ENCODE measurements around the gene TM4SF1. TPM values are rescaled to one million over a fixed set of nuclear protein-coding genes. Genes with fewer than 3 reads are reported as not detected.
"Not testable (repeated sequence)": the region's sequence is repeated elsewhere in the genome, so short reads cannot be mapped to it uniquely, and the experiment has no call there.

TM4SF1 gene
- total RNA-seq, 2 donors from 2014 or later = 211 to 341 TPM

DNA sequence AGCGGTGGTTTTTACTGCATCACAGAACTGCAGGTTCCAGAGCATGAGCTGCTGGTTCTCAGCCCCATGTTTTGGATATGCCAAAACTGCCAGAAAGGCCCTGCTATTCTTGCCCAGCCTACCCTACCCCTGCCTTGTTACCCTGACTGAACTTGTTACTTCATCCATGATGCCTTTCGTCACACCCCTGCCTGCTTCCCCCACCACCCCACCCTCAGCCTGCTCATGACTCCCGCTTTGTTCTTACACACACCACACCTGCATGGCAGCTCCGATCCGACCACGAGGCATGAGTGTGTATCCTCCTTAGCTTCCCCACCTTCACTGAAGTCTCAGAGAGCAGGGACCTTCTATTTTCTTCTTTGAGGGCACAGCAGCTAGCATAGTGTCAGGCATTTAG lies 5.1 kb upstream of the TM4SF1 start:
- H3K27me3 ChIP-seq = no peaks in the 10 kb centered on the region
- no peak overlapping the region for H3K27ac ChIP-seq
- TF ChIP-seq CTCF (IDR thresholded peaks at IDR 0.05) = no peak
- H3K4me1 ChIP-seq = peaks cover 0 to 30% of the 10 kb centered on the region in 2 donors
- no peak for DNase-seq (ENCODE audit: low spot score)
- H3K4me3 ChIP-seq = no peak overlapping the region
- H3K36me3 ChIP-seq = no peaks in the 10 kb centered on the region
- H3K9me3 ChIP-seq = no peaks in the 10 kb centered on the region

DNA sequence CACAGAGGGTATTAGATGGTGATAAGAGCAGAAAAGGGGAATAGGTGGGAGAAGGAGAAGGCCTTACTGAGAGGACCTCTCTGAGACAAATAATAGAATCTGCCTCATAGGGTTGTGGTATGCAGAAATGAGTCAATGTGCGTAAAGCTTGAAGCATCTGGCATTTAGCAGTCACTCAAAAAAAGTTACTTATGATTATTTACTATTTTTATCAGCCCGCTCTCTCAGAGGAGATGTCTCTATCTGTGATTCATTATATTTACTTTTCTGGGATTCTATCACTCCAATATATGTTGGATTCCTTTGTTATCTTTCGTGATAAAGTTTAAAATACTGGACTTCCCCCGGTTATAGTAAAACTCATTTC lies 4.6 kb upstream of the TM4SF1 start:
- Histone ChIP-seq H3K27me3 (no peaks in the 10 kb centered on the region), H3K27ac (peak overlapping the region; percentile 11 to 32), H3K4me1 (peaks cover 0 to 30% of the 10 kb centered on the region in 2 donors), H3K4me3 (no peak overlapping the region), H3K36me3 (no peaks in the 10 kb centered on the region), H3K9me3 (no peaks in the 10 kb centered on the region)
- DNase-seq (ENCODE audit: low spot score) = no peak
- no peak for TF ChIP-seq CTCF (IDR thresholded peaks at IDR 0.05)

- Histone ChIP-seq H3K9me3 (no peaks in the 10 kb centered on the region), H3K27ac (peak overlapping the region; percentile 11 to 32), H3K27me3 (no peaks in the 10 kb centered on the region), H3K36me3 (no peaks in the 10 kb centered on the region), H3K4me1 (peaks cover 0 to 30% of the 10 kb centered on the region in 2 donors), H3K4me3 (no peak overlapping the region)
- no peak for DNase-seq (ENCODE audit: low spot score)
- no peak for TF ChIP-seq CTCF (IDR thresholded peaks at IDR 0.05)
Observed at GRCh38 chr3:149381173-149382100, 4.0 kb upstream of the TM4SF1 start.

- not testable (repeated sequence) for H3K27me3 ChIP-seq; H3K9me3 ChIP-seq; H3K27ac ChIP-seq; DNase-seq (ENCODE audit: low spot score); H3K36me3 ChIP-seq; H3K4me3 ChIP-seq
- H3K4me1 ChIP-seq = peaks cover 0 to 25% of the 10 kb centered on the region in 2 donors
Observed at GRCh38 chr3:149380220-149380619, 2.8 kb upstream of the TM4SF1 start.

DNA sequence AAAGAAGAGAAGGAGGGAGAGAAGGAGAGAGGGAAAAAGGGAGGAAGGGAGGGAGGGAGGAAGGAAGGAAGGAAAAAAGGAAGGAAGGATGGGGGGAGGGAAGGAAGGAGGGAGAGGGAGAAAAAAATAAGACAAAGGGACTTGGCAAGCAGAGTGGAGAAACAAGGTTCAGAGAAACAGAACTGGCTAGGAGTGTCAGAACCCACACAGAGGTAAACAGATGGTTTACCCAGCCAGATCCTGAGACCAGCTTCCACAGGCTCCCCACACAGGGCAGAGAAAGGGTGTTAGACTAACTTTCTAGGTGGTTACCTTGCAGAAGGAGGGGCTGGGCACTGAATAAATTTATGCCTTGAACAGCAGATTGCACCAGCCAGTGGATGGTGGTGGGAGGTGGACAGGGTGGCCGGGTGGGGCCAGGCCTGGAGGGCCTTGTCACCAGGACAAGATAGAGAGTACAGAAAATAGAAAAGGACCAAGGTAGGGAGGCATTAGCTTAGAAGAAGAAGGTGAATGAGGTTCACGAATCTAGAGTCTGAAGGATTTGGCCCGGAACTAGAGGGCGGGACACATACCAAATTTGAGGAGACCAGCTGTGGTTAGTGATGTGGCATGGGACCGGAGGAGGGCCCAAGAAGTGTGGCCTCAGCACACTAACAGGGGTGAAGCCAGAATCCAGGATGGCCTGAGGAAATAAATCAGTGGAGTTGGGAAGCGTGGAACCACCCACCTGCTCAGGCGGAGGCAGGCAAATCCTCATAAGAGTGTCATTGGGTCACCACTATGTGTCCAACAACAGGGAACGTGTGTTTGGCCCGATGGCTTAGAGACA lies 1.2 kb upstream of the TM4SF1 start:
- no peak for DNase-seq (ENCODE audit: low spot score)
- Histone ChIP-seq H3K9me3 (no peaks in the 10 kb centered on the region), H3K4me1 (peaks cover 0 to 24% of the 10 kb centered on the region in 2 donors), H3K27ac (peak overlapping the region; percentile 75 to 82), H3K36me3 (peaks cover 9% of the 10 kb centered on the region), H3K27me3 (no peaks in the 10 kb centered on the region), H3K4me3 (peak overlapping the region in 1 of 2 donors; percentile 55)
- no peak for TF ChIP-seq CTCF (IDR thresholded peaks at IDR 0.05)

All from right atrium auricular region (tissue), 2 donors.